Nephron (organoid): ENCODE results near the gene HTR5A.

Experiments
- H3K27ac Mint-ChIP-seq, 3 experiments: 2 replicates each; pipeline ENCODE4 v1.8.0; 2020; ENCODE audit warnings: mixed read lengths in 3 of 3, mild to moderate bottlenecking in 2 of 3, moderate library complexity in 1 of 3
- H3K27me3 Mint-ChIP-seq: 2 replicates; pipeline ENCODE4 v1.8.0; 2021; ENCODE audit warnings: low read depth, mild to moderate bottlenecking, moderate library complexity, mixed read lengths
- H3K36me3 Mint-ChIP-seq: 2 replicates; pipeline ENCODE4 v1.8.0; 2020; ENCODE audit warnings: low read depth, mixed read lengths
- H3K4me1 Mint-ChIP-seq: 2 replicates; pipeline ENCODE4 v1.8.0; 2020; ENCODE audit warnings: mixed read lengths
- H3K4me3 Mint-ChIP-seq, 3 experiments: 2 replicates each; pipeline ENCODE4 v1.8.0; 2020; ENCODE audit warnings: mild to moderate bottlenecking in 3 of 3, mixed read lengths in 3 of 3, moderate library complexity in 2 of 3
- H3K9me3 Mint-ChIP-seq: 2 replicates; pipeline ENCODE4 v1.8.0; 2020; ENCODE audit warnings: mixed read lengths
- CTCF ChIP-seq, 3 experiments: fragments of 200-600 bp; sonication (generic); IDR thresholded peaks; one replicate each; pipeline ENCODE4 v1.5.0; 2021; ENCODE audit warnings: antibody characterized with exemption in 3 of 3; ENCODE audit not compliant: unreplicated experiment in 3 of 3

Gene HTR5A

GRCh38 chr7:155057076-155057475 is 13.0 kb upstream of the HTR5A start:
- H3K27me3 Mint-ChIP-seq, result peaks cover 37% of the 10 kb centered on the region
- no peaks in the 10 kb centered on the region for H3K4me1 Mint-ChIP-seq
- H3K27ac Mint-ChIP-seq, result no peak overlapping the region
- no peak for TF ChIP-seq CTCF (IDR thresholded peaks at IDR 0.05; ENCODE audit: unreplicated experiment in 3 of 3)
- no peak overlapping the region for H3K4me3 Mint-ChIP-seq
- H3K9me3 Mint-ChIP-seq, result no peaks in the 10 kb centered on the region
- H3K36me3 Mint-ChIP-seq, result no peaks in the 10 kb centered on the region

GRCh38 chr7:155058896-155059295 is 11.2 kb upstream of the HTR5A start:
- Mint-ChIP-seq H3K4me1 (no peaks in the 10 kb centered on the region), H3K27me3 (peaks cover 34% of the 10 kb centered on the region), H3K4me3 (no peak overlapping the region), H3K27ac (no peak overlapping the region), H3K36me3 (no peaks in the 10 kb centered on the region), H3K9me3 (no peaks in the 10 kb centered on the region)
- no peak for TF ChIP-seq CTCF (IDR thresholded peaks at IDR 0.05; ENCODE audit: unreplicated experiment in 3 of 3)

GRCh38 chr7:155059703-155060102 is 10.4 kb upstream of the HTR5A start:
- Mint-ChIP-seq H3K4me3 (no peak overlapping the region), H3K27ac (no peak overlapping the region), H3K4me1 (no peaks in the 10 kb centered on the region), H3K36me3 (no peaks in the 10 kb centered on the region), H3K9me3 (no peaks in the 10 kb centered on the region), H3K27me3 (peaks cover 34% of the 10 kb centered on the region)
- TF ChIP-seq CTCF (IDR thresholded peaks at IDR 0.05; ENCODE audit: unreplicated experiment in 3 of 3), result no peak

- Mint-ChIP-seq H3K27ac (no peak overlapping the region), H3K4me1 (no peaks in the 10 kb centered on the region), H3K36me3 (no peaks in the 10 kb centered on the region), H3K27me3 (peaks cover 33% of the 10 kb centered on the region), H3K9me3 (no peaks in the 10 kb centered on the region), H3K4me3 (no peak overlapping the region)
- TF ChIP-seq CTCF (IDR thresholded peaks at IDR 0.05; ENCODE audit: unreplicated experiment in 3 of 3), result no peak
Observed at GRCh38 chr7:155062411-155062810, 7.7 kb upstream of the HTR5A start.

- H3K4me1 Mint-ChIP-seq, result no peaks in the 10 kb centered on the region
- H3K27me3 Mint-ChIP-seq, result peaks cover 23% of the 10 kb centered on the region
- H3K27ac Mint-ChIP-seq, result no peak overlapping the region
- TF ChIP-seq CTCF (IDR thresholded peaks at IDR 0.05; ENCODE audit: unreplicated experiment in 3 of 3), result no peak
- H3K9me3 Mint-ChIP-seq, result no peaks in the 10 kb centered on the region
- no peaks in the 10 kb centered on the region for H3K36me3 Mint-ChIP-seq
- no peak overlapping the region for H3K4me3 Mint-ChIP-seq
Observed at GRCh38 chr7:155064186-155064585, 5.9 kb upstream of the HTR5A start.

GRCh38 chr7:155066417-155066950 is 3.6 kb upstream of the HTR5A start:
- H3K9me3 Mint-ChIP-seq, result no peaks in the 10 kb centered on the region
- peaks cover 26% of the 10 kb centered on the region for H3K27me3 Mint-ChIP-seq
- H3K4me1 Mint-ChIP-seq, result no peaks in the 10 kb centered on the region
- TF ChIP-seq CTCF (IDR thresholded peaks at IDR 0.05; ENCODE audit: unreplicated experiment in 3 of 3), result no peak
- H3K27ac Mint-ChIP-seq, result no peak overlapping the region
- no peaks in the 10 kb centered on the region for H3K36me3 Mint-ChIP-seq
- H3K4me3 Mint-ChIP-seq, result no peak overlapping the region
